ENCODE results near the gene HPDL.
"Not testable (repeated sequence)": the region's sequence is repeated elsewhere in the genome, so short reads cannot be mapped to it uniquely, and the experiment has no call there.

DNA sequence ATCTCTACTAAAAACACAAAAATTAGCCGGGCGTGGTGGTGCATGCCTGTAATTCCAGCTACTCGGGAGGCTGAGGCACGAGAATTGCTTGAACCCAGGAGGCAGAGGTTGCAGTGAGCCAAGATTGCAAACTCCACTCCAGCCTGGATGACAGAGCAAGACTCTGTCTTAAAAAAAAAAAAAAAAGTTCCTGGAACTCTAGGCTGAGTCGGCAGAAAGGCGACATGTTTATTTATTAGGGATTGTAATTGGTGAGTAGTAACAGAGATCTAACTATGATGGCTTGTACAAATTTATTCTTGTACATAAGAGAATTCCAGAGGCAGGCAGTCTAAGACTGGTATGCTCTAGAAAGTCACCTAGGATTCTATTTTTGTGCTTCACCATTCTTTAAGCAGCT, 35.7 kb upstream of the HPDL start:
- TF ChIP-seq, protein P1, sequence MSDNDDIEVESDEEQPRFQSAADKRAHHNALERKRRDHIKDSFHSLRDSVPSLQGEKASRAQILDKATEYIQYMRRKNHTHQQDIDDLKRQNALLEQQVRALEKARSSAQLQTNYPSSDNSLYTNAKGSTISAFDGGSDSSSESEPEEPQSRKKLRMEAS (IDR thresholded peaks at IDR 0.05; ENCODE audit: low read depth, low read length), result not testable (repeated sequence)
- TF ChIP-seq, protein P2, sequence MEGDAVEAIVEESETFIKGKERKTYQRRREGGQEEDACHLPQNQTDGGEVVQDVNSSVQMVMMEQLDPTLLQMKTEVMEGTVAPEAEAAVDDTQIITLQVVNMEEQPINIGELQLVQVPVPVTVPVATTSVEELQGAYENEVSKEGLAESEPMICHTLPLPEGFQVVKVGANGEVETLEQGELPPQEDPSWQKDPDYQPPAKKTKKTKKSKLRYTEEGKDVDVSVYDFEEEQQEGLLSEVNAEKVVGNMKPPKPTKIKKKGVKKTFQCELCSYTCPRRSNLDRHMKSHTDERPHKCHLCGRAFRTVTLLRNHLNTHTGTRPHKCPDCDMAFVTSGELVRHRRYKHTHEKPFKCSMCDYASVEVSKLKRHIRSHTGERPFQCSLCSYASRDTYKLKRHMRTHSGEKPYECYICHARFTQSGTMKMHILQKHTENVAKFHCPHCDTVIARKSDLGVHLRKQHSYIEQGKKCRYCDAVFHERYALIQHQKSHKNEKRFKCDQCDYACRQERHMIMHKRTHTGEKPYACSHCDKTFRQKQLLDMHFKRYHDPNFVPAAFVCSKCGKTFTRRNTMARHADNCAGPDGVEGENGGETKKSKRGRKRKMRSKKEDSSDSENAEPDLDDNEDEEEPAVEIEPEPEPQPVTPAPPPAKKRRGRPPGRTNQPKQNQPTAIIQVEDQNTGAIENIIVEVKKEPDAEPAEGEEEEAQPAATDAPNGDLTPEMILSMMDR (IDR thresholded peaks at IDR 0.05; ENCODE audit: low read depth, low read length), result not testable (repeated sequence)

Measured in NB4 (cell line).